SKM-1 (cell line): Measurements from ENCODE around the gene ERCC2.
"Not testable (repeated sequence)": the region's sequence is repeated elsewhere in the genome, so short reads cannot be mapped to it uniquely, and the experiment has no call there.

Experiments used
- DNase-seq: peaks from one replicate; lab custom pipeline; 2025; ENCODE audit not compliant: unreplicated experiment; lab: John Stamatoyannopoulos, UW

ERCC2 gene

DNA sequence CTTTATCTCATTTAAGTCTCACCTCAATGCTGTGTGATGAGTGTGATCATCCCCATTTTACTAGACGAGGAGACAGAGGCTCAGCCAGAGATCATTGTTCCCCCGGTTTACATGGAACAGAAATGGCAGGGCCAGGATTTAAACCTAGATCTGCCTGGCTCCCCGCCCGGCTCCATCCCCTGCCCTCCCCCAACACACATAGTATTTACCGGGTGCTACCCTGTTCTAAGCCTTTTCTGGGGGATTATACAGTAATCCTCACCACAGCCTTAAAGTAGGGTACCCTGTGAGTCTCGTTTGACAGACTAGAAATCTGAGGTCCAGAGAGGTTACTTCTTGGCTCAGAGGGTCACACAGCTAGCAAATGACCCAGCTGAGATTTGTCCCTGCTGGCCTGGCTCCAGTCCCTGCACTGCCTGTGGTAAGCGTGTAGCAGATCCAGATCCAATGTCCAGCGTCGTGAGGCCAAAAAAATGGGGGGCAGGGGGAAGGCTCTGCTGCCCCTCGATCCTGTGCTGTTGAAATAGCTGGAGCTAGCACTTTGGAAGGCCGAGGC is 33.6 kb downstream of the ERCC2 start:
- no peak for DNase-seq

DNA sequence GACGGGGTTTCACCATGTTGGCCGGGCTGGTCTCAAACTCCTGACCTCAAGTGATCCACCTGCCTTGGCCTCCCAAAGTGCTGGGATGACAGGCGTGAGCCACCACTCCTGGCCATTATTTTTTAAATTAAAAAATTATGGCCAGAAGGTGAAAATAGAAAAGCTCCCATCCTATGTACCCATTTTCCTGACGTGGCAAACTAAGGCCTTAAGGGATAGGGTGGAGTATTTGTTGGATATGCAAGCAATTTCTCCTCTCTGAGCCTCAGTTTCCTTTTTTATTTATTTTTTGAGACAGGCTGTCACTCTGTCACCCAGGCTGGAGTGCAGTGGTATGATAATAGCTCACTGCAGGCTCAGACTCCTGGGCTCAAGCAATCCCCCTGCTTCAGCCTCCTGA is 35.5 kb downstream of the ERCC2 start:
- not testable (repeated sequence) for DNase-seq

DNA sequence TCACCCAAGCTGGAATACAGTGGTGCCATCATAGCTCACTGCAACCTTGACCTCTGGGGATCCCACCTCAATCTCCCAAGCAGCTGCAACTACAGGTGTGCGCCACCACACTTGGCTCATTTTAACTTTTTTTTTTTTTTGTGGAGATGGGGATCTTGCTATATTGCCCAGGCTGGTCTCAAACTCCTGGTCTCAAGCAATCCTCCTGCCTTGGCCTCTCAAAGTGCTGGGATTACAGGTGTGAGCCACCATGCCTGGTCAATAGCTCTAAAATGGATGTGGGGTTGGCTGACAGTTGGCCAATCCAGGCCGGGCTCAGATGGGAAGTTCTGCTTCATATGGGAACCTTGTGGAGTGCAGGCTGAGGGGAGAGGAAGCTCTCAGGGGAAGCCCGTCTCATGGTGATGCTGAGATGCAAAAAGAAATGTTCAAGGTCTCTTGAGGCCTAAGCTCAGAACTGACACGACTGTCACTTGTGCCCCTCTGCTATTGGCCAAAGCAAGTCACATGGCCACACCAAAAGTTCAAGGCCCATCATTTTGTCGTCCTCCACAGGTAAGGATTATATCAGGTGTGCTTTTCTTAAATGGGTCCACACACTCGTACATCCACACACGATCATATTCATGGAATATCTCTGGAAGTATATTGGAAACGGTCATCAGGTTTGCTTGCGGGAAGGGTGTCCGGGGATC is 36.6 kb downstream of the ERCC2 start:
- no peak for DNase-seq

DNA sequence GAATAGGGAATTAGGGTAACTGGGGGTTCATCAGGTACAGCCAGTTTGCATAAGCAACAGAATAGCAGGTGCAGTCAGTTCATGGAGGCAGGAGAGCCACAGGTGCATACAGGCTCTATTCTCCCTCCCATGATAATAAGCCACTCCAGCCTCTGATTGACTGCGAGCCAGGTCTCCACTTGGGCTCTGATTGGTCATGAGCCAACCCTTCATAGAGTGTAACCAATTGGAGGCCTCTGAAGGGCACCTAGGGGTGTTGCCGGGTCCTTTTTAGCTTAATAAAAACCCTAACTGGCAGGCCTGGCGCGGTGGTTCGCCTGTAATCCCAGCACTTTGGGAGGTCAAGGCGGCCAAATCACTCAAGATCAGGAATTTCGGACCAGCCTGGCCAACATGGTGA is 39.0 kb downstream of the ERCC2 start:
- DNase-seq = no peak

DNA sequence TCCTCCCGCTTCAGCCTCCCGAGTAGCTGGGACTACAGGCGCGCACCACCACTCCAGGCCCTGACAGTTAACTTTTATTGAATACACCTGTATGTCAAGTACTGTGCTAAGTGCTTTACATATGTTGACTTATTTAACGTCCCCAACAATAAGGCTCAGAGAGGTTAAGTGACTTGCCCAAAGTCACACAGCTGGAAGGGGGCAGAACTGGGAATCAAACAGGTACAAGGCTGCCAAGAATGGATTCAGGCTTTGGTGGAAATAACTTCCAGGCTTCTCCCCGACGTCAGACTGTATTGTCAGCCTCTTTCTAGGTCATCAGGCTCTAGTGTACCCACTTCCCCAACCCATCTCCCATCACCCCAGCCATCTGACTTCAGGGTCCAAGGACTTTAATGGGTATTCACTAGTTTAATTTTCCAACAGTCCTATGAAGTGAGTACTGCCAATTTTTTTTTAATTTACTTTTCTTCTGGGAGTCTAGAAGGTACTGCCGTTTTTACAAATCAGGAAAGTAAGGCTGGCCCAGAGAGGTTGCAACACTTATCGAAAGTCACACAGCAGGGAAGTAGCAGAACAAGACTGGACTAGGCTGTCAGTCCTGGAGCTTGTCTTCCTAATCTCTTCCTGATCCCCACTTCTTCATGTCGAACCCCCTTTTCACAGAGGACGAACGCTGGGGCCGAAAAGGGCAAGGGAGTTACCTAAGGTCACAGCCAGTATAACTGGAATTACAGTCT is 42.8 kb downstream of the ERCC2 start:
- no peak for DNase-seq

DNA sequence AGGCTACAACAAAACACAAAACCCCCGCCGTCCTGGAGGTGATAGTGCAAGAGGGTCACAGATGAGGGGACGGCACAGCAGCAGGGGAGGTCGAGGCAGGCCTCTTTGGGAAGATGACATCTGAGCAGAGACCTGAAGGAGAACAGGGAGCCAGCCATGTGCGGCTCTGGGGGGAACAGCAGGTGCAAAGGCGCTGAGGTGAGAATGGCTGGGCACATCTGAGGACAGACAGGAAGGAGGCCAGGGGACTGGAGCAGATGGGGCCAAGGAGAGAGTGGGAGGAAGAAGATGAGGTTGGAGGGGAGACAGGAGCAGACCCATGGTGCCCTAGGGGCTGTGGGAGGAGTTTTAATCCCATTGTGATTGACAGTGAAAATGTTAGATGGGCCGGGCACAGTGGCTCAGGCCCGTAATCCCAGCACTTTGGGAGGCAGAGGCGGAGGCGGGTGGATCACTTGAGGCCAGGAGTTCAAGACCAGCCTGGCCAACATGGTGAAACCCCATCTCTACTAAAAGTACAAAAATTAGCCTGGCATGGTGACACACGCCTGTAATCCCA is 45.9 kb downstream of the ERCC2 start:
- DNase-seq = no peak

DNA sequence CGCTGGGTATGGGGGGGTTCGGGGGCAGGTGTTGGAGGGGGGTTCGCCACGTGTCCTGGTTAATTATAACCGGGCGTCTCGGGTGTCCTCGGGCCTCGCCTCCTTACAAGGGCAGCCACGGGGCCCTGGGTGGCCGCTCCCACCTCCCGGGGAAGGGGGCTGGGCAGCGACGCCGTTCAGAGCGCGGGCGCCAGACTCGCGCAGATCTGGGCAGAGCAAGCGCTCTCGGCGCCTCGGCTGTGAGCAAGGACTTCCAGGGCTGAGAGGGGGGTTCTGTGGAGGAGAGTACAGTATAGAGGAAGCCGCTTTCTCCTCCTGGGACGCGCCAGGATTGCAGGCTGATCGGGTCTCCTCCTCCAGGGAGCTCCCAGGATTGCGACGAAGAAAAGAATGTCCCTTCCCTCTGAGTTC is 46.7 kb downstream of the ERCC2 start:
- DNase-seq = no peak

DNA sequence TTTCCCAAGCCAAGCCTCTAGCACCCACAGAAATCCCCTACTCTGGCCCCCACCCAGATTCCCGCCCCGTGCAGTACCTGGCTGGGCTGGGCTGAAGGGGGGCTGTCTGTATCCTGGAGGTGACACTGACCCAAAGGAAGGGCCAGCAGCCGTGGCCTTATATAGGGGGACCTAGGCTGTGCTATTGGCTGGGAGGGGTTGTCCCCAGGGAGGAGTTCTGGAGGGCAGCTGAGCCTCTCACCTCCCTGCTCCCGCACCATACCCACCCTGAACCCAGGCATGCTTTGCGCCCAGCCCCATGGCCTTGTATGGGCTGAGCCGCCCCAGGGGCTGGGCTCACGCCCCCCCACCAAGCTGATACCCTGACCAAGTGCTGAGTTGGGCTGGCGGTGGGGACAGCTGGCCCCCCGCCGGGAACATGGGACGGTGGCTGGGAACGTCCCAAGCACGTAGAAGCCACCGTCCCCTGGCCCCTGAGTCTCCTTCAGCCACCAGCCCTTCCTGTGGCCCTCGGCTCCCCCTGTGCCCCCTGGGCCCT is 47.6 kb downstream of the ERCC2 start, which contains the start of gene CKM:
CKM (minus strand) TSS at position 132 of the 538 bp plus-strand sequence. CDS start 3,162 bp downstream, outside the sequence.
- no peak for DNase-seq

DNA sequence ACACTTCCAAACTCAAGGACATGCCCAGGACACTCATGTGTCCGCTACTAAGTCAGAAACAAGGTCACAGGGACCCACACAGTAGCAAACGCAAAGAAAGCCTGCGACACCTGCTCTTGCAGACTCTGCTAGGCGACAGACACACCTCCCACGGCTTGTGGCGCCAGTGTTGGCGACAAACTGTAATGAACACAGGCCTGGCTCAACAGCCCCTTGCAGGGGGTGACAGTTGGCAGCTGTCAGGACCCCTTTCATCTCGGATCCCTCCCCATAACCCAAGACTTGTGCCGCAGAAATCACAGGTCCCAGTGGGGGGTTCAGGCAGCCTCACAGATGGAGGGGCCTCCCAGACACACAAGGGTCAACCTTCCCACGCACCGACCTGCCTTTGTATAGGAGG is 48.1 kb downstream of the ERCC2 start:
- DNase-seq = no peak

DNA sequence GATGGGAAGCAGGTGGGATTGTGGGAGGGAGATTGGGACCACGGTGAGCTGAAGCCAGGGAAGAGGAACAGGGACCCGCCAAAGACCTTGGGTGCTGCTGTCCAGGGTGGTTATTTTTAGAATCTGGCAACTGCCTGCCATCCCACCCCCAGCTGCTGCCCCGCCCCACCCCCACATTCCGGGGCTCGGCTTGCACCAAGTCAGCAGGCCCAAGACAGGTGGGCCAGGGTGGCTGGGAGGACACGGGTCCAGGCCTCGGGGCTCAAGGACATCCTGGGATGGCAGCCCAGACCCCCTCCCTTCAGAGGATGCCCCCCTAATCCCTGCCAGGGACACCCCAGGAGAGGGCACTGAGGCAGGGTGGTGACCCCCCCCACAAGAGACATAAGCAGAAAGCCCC is 48.5 kb downstream of the ERCC2 start:
- DNase-seq = no peak

DNA sequence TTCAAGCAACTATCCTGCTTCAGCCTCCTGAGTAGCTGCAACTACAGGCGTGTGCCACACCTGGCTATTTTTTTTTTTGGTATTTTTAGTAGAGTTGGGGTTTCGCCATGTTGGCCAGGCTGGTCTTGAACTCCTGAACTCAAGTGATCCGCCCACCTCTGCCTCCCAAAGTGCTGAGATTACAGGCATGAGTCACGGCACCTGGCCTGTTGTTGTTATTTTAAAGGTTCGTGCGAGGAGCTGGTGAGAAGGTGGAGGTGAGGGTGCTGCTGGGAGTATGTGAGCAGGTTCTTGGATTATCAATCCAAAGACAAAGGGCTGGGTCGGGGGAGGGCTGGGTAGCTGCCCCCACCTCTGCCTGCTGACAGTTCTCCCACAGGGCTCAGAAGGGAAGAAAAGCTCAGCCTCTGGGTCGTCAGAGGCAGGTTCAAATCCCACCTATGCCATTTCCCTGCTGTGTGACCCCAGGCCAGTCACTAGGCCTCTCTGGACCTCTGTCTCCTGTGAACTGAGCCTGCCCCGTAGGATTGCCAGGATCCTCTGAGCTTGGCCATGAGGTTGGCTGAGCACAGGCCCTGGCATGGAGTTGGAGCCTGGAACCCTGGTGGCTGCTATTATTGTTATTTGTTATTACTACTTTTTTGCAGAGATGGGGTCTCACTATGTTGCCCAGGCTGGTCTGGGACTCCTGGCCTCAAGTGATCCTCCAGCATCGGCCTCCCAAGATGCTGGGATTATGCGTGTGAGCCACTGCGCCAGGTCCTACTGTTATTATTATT is 49.2 kb downstream of the ERCC2 start:
- DNase-seq = no peak

DNA sequence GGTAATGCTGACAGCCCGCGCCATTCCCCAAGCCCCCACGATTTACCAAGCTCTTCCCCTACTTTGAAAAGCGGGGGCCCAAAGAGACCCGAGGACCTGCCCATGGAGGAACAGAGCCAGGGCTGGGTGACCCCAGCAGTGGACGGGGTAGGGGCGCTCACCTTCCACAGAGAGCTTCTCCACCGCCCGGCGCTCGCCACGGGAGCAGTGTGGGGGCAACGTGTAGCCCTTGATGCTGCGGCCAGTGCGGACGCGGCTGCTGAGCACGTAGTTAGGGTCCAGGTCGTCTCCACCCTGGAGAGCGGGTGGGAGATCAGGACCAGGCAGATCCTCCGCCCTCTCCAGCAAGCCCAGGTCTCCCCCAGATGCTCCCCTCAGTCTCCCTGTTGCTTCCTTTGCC is 55.1 kb downstream of the ERCC2 start:
- DNase-seq = no peak

DNA sequence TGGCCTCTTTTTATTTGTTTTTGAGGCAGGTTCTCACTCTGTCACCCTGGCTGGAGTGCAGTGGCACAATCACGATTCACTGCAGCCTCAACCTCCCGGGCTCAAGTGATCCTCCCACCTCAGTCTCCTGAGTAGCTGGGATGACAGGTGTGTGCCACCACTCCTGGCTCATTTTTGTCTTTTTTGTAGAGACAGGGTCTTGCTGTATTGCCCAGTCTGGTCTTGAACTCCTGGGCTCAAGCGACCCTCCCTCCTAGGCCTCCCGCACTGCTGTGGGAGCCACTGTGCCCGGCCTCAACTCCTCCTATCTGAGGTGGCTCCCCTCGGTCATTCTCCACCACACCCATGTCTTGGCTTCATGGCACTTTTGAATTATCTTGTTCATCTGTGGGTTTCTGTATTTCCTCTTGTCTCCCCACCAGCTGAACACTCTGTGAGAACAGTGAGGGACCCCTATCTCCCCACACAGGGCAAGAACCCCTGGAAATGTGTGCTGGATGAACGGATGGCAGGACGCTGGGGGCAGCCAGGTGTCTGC is 55.6 kb downstream of the ERCC2 start:
- DNase-seq = no peak

DNA sequence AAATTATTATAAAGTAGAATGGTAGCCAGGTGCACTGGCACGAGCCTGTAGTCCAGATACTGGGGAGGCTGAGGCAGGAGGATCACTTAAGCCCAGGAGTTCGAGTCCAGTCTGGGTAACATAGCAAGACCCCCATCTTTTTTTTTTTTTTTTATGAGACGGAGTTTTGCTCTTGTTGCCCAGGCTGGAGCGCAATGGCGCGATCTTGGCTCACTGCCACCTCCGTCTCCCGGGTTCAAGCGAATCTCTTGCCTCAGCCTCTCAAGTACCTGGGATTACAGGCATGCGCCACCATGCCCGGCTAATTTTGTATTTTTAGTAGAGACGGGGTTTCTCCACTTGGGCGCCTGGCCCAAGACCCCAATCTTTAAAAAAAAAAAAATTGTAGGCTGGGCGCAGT is 58.1 kb downstream of the ERCC2 start:
- DNase-seq = not testable (repeated sequence)

DNA sequence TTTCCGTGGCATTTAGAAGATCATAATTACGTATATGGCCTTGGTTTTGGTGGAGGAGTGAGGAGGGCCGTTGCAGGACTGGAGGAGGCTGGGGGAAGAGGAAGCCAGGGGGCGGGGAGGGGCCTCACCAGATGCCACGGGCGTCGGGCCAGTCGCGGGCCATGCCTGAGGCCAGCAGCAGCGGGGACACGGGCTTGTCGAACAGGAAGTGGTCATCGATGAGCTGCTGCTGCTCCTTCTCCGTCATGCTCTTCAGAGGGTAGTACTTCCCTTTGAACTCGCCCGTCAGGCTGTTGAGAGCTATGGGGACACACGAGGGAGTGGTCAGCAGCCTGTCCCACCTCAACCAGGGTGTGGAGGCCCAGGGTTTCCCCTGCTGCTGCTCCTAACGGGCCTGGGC is 58.8 kb downstream of the ERCC2 start:
- no peak for DNase-seq

DNA sequence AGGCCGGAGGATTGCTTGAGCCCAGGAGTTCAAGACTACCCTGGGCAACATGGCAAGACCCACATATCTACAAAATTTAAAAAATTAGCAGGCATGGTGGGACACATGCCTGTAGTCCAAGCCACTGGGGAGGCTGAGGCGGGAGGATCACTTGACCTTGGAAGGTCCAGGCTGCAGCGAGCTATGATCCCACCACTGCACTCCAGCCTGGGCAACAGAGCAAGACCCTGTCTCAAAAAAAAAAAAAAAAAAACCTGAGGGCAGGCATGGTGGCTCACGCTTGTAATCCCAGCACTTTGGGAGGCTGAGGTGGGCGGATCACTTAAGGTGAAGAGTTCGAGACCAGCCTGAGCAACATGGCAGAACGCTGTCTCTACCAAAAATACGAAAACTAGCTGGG is 61.1 kb downstream of the ERCC2 start:
- DNase-seq = not testable (repeated sequence)

DNA sequence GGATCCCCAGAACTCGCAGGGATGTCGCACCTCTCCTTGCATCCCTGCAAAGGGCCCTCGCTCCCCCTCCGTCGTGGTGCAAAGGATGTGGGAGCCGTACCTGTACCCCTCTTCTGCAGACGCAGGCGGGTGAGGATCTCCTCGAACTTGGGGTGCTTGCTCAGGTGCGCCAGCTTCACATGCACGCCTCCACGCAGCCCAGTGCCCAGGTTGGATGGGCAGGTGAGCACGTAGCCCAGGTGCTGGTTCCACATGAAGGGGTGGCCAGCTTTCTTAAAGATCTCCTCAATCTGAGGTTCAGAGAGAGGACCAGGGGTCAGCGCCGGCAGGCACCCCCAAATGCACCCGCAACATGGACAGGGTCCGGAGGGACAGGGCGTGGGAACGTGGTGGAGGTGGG is 63.0 kb downstream of the ERCC2 start:
- DNase-seq = no peak

DNA sequence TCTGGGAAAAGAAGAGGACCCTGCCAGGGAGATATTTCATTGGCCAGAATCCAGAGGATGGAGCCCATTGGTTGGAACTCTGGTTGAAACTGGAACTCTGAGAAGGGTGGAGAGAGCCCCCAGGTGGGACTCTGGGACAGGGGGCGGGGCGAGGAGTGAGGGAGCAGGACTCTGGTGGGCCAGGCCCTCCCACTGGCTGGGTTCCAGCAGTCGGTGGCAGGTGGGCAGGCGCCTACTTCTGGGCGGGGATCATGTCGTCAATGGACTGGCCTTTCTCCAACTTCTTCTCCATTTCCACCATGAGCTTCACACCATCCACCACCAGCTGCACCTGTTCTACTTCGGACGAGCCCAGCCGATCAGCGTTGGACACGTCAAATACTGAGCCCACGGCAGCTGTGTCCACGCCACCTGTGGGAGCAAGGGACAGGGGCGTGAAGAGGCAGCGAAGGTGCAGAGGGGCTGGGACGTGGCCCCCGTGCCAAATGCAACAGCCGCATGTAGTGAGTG is 63.8 kb downstream of the ERCC2 start:
- DNase-seq = no peak

DNA sequence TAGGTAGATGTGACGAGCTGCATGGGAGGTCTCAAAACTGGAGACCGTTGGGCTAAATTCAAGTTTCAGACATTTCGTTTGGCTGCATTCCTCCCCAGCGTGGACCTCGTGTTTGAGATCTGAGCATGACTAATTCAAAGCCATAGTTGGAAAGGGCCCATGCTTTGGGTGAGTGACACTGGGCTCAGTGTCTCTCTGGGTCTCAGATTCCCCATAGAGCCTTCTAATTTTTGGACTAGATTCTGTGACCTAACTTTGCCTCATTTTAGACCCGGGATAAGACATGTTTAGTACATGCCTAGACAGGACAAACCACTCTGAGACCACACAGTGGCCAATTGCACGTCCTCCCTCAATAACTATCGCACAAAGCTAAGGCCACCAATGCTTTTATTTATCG is 64.3 kb downstream of the ERCC2 start:
- DNase-seq = no peak

DNA sequence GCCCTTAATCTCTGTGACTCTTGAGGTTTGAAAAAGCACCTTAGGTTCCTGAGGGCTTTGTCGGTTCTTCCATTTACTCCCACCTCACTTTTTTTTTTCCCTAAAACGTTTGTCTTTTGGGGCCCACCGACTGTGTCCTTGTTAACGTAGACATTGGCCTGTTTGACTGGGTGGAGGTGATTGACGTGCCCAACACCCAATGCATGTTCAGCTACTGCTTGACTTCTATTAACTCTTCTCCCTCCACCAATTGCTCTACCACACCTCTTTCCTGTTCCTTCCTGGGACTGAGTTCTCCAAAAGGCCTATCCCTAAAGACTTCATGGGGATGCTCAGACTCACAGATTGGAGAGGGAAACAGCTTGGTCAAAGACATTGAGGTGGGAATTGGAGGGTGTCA is 65.0 kb downstream of the ERCC2 start:
- no peak for DNase-seq

DNA sequence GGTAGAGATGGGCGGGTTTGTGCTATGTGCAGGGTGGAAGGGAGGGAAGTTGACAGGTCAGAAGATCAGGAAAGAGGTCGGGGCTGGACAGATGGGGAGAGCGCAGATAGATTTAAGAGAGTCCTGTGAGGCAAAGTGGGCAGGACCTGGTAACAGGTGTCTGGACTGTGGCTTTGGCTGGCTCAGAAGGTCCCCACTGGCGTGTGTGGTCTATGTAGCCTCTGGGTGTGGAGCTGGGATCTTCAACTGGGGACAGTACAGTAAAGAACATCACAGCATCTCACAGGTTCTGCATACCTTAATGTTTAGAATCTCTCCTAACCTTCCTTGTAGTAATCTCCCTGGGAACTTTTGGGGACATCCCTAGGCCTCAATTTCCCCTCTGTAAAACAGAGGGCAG is 65.4 kb downstream of the ERCC2 start:
- no peak for DNase-seq
